Measurements from ENCODE around the gene H2BK1.

Gene H2BK1

GRCh38 chr7:151210087-151210854, at the start of gene H2BK1:
TSS of gene H2BK1 (minus strand) at chr7:151210488. CDS start at chr7:151210318, 170 bp downstream.
- no peak for DNase-seq (ENCODE audit: low read depth)
- no peak for TF ChIP-seq CTCF (conservative IDR thresholded peaks at IDR 0.05; ENCODE audit: control insufficient read depth, insufficient read depth, low read depth, low read length)
- no peak within 1 kb of the TSS for H3K4me3 ChIP-seq (ENCODE audit: control insufficient read depth, low read depth, low read length)

GRCh38 chr7:151257990-151258389, 47.7 kb upstream of the H2BK1 start:
- no peak for DNase-seq (ENCODE audit: low read depth)
- no peak for TF ChIP-seq CTCF (conservative IDR thresholded peaks at IDR 0.05; ENCODE audit: control insufficient read depth, insufficient read depth, low read depth, low read length)
- H3K4me3 ChIP-seq (ENCODE audit: control insufficient read depth, low read depth, low read length), result no peak overlapping the region

GRCh38 chr7:151256410-151257045, 46.2 kb upstream of the H2BK1 start:
- no peak for TF ChIP-seq CTCF (conservative IDR thresholded peaks at IDR 0.05; ENCODE audit: control insufficient read depth, insufficient read depth, low read depth, low read length)
- DNase-seq (ENCODE audit: low read depth), result no peak
- H3K4me3 ChIP-seq (ENCODE audit: control insufficient read depth, low read depth, low read length), result no peak overlapping the region

- no peak for DNase-seq (ENCODE audit: low read depth)
- TF ChIP-seq CTCF (conservative IDR thresholded peaks at IDR 0.05; ENCODE audit: control insufficient read depth, insufficient read depth, low read depth, low read length), result no peak
- H3K4me3 ChIP-seq (ENCODE audit: control insufficient read depth, low read depth, low read length), result no peak overlapping the region
These were observed 45.1 kb upstream of the H2BK1 start for GRCh38 chr7:151255390-151255789.

GRCh38 chr7:151254851-151255250, 44.6 kb upstream of the H2BK1 start:
- DNase-seq (ENCODE audit: low read depth), result no peak
- TF ChIP-seq CTCF (conservative IDR thresholded peaks at IDR 0.05; ENCODE audit: control insufficient read depth, insufficient read depth, low read depth, low read length), result no peak
- H3K4me3 ChIP-seq (ENCODE audit: control insufficient read depth, low read depth, low read length), result no peak overlapping the region

- DNase-seq (ENCODE audit: low read depth), result no peak
- H3K4me3 ChIP-seq (ENCODE audit: control insufficient read depth, low read depth, low read length), result no peak overlapping the region
- no peak for TF ChIP-seq CTCF (conservative IDR thresholded peaks at IDR 0.05; ENCODE audit: control insufficient read depth, insufficient read depth, low read depth, low read length)
These were observed 44.0 kb upstream of the H2BK1 start for GRCh38 chr7:151254316-151254715.

Measured in fibroblast of mammary gland (primary cell).